SIG-M5 treated with dmso at 0.1 percent for 504 hours (cell line): ENCODE data around the gene NPY1R.

ENCODE experiments used
- DNase-seq: peaks from one replicate; lab custom pipeline; 2025; ENCODE audit not compliant: unreplicated experiment; lab: John Stamatoyannopoulos, UW

Gene NPY1R

GRCh38 chr4:163280703-163281519, 51.5 kb downstream of the NPY1R start:
- DNase-seq = no peak

GRCh38 chr4:163279713-163280112, 52.7 kb downstream of the NPY1R start:
- no peak for DNase-seq

GRCh38 chr4:163274861-163275260, 57.5 kb downstream of the NPY1R start:
- DNase-seq = no peak
